ENCODE measurements around the gene FOXL3.
"Not testable (repeated sequence)": the region's sequence is repeated elsewhere in the genome, so short reads cannot be mapped to it uniquely, and the experiment has no call there.

The FOXL3 gene

GRCh38 chr7:281637-282036 lies 8.3 kb upstream of the FOXL3 start:
- DNase-seq (ENCODE audit: low read depth, low spot score), result no peak
- no peak overlapping the region for H3K4me3 ChIP-seq (ENCODE audit: low read length)

DNA sequence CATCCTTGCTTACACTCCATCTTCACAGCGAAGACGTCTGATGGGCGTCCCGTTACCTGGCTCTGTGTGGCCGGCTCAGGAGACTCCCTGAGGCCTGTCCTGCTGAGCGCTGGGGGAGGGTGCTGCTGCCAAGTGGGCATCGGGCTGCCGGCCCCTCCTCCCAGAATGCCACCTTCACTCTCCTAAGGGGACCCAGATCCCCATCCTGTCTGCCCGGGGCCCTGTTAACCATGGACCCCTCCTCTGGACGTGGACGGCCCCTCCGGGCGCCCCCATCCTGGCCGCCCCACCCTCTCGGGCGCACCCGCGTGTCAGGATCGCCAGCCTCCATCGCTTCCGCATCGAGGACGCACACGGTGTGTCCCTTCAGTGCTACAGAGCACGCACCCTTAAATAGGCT lies 7.3 kb upstream of the FOXL3 start:
- no peak overlapping the region for H3K4me3 ChIP-seq (ENCODE audit: low read length)
- no peak for DNase-seq (ENCODE audit: low read depth, low spot score)

DNA sequence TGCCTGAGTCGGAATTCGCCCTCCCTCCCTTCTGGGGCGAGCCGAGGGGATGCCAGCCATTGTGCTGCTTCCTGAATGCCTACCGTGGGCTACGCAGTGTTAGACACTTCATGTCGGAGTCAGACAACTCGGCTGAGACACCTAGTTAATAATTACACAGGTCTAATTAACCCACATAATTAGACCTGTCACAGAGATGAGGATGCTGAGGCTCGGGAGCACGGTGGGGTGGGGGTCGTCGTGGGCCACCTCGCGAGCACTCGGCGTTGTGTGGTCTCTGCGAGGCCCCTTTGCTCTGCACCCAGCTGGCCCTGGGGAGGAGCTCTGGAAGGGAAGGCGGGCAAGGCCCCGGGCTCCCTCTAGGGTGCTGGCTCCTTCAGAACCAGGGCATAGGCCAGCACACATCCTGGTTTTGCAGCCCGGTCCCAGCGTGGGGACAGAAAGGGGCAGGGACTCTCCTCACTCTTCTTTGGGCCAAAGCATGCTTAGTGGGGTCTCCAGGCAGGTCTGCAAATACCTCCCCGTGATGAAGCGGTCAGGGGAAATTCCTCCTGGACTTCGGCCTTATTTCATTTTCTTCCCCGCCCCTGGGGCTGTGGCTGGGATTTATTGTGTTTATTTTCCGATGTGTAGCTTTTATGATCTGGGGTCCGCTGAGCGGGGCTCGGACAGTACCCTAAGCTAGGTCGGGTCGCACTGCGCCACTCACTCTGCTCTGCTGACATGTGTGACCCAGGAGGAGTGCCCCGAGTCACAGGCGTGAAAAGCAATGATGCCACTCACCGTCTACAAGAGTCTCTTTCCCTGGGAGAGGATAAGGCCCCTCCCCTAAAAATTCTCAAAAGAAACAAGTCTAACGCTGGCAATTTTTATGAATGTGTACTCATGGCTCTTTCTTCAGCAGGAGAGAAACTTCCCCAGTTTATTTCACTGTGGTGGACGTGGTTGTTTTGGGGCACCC lies 4.9 kb upstream of the FOXL3 start:
- no peak overlapping the region for H3K4me3 ChIP-seq (ENCODE audit: low read length)
- DNase-seq (ENCODE audit: low read depth, low spot score), result no peak

- H3K4me3 ChIP-seq (ENCODE audit: low read length), result no peak overlapping the region
- DNase-seq (ENCODE audit: low read depth, low spot score), result no peak
Measured at GRCh38 chr7:285731-286130, 4.2 kb upstream of the FOXL3 start.

DNA sequence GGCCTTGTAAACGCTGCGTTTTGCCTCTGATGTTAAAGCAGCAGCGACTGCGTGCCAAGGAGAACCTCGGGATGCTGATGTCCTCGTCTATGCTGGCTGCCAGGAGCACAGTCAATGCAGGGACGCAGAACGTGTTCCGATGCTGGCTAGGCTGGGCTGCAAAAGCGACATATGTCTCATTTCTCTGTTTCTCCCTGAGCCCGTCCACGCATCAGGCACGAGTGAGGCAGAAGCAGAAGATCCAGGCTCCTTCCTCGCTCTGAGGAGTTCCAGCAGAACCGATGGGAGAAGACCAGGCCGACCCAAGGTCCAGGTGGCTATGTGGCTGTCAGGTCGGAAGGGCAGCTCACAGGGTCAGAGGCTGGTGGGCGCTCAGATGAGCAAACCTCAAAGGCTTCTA lies 3.7 kb upstream of the FOXL3 start:
- H3K4me3 ChIP-seq (ENCODE audit: low read length), result no peak overlapping the region
- DNase-seq (ENCODE audit: low read depth, low spot score), result no peak

DNA sequence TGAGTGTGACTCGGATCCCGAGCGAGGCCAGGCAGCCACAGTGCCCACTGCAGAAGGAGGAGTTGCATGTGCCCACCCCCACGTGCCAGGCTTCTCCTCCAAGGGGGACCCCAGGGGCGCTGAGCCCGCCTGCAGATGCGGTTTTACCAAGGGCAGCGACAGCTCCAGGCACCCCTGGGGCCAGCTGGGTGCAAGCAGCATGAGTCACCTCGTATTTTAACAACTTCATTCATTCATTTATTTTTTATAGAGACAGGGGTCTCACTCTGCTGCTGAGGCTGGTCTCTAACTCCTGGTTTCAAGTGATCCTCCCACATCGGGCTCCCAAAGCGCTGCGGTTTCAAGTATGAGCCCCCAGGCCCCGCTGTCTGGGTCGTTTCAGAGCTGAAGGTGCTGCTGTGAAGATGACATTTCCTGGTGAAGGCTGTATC lies 1.3 kb upstream of the FOXL3 start:
- no peak for DNase-seq (ENCODE audit: low read depth, low spot score)
- no peak overlapping the region for H3K4me3 ChIP-seq (ENCODE audit: low read length)

DNA sequence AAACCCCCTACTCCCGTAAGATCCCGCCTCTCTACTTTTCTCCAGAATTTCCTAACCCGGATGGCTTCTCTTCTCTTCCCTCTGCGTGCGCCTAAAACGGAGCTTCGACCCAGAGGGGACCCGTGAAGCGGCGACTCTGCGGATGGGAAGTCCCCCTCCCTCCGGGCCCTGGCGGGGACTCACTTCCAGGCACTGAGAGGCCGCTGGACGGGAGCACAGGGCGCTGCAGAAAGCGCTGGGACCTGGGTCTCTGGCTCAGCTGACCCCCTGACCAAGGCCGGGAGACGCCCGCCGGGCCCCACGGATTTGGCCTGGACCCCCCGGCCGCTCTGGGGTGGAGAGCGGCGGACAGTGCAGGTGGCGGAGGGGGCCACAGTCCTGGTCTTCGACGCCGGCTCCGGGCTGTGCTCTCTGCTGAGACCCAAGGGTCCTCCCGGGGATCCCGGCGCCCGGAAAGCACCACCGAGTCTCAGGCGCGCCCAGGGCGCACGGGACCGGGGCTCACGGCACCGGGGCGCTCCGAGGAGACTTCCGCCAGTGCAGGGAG lies 688 bp upstream of the FOXL3 start:
- H3K4me3 ChIP-seq (ENCODE audit: low read length), result no peak overlapping the region
- no peak for DNase-seq (ENCODE audit: low read depth, low spot score)

GRCh38 chr7:290554-291372 lies 793 bp downstream of the FOXL3 start:
- H3K4me3 ChIP-seq (ENCODE audit: low read length), result no peak overlapping the region
- no peak for DNase-seq (ENCODE audit: low read depth, low spot score)

- no peak overlapping the region for H3K4me3 ChIP-seq (ENCODE audit: low read length)
Measured at GRCh38 chr7:291373-292092, 1.6 kb downstream of the FOXL3 start.

GRCh38 chr7:292226-292625 lies 2.3 kb downstream of the FOXL3 start:
- DNase-seq (ENCODE audit: low read depth, low spot score), result no peak
- no peak overlapping the region for H3K4me3 ChIP-seq (ENCODE audit: low read length)

More at GRCh38 chr7:291373-292092, 1.6 kb downstream of the FOXL3 start:
- no peak for DNase-seq (ENCODE audit: low read depth, low spot score)

DNA sequence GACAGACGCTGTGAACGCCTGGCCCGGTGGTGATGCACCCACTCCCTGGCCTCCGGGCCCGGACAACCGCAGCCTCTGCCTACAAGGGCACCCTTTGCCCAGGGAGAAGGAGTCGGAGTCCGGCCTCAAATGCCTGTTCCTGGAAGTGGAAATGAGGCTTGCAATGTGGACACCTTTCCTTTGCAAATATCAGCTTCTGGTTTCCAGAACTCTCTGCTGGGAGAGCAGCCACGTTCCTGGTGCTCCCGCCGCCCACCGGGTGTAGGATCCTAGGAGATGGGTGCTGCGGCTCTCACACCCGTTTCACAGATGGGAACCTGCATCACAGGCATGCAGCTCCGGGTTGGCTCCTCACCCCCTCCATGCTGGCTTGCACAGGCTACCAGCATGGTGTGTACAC lies 2.9 kb downstream of the FOXL3 start:
- no peak overlapping the region for H3K4me3 ChIP-seq (ENCODE audit: low read length)
- no peak for DNase-seq (ENCODE audit: low read depth, low spot score)

GRCh38 chr7:293681-294439 lies 3.9 kb downstream of the FOXL3 start:
- H3K4me3 ChIP-seq (ENCODE audit: low read length), result no peak overlapping the region
- DNase-seq (ENCODE audit: low read depth, low spot score), result no peak

DNA sequence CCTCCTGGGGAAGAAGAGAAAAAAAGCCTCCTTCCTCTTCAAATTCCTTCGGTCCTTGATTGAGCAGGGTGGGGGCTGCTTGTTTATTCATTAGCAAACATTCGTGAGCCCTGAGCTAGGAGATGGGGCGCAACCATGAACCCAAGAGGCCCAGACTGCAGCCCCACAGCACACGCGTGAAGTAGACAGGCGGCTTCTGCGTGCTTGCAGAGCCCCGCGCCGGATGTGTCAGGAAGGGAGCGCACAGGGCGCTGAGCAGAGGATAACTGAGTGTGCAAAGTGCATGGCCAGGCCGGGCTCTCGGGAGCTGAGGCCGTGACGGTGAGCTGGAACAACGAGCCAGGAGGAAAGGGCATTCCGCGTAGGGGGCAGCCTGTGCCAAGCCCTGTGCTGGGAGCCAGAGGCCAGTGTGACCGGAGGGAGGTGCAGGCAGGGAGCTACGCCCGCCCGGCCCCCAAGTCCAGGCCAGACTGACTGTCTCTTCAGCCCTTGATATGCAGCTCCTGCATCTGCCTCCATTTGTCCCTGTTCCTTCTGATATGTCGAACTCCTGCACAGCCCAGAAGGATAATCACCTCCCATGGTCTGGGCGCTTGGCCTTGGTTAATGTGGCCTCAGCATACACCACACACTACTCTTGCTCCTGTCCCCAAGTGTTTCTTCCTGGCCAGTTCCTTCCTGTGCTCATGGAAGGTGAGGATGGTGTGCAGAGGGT lies 4.6 kb downstream of the FOXL3 start:
- DNase-seq (ENCODE audit: low read depth, low spot score), result no peak
- H3K4me3 ChIP-seq (ENCODE audit: low read length), result no peak overlapping the region

DNA sequence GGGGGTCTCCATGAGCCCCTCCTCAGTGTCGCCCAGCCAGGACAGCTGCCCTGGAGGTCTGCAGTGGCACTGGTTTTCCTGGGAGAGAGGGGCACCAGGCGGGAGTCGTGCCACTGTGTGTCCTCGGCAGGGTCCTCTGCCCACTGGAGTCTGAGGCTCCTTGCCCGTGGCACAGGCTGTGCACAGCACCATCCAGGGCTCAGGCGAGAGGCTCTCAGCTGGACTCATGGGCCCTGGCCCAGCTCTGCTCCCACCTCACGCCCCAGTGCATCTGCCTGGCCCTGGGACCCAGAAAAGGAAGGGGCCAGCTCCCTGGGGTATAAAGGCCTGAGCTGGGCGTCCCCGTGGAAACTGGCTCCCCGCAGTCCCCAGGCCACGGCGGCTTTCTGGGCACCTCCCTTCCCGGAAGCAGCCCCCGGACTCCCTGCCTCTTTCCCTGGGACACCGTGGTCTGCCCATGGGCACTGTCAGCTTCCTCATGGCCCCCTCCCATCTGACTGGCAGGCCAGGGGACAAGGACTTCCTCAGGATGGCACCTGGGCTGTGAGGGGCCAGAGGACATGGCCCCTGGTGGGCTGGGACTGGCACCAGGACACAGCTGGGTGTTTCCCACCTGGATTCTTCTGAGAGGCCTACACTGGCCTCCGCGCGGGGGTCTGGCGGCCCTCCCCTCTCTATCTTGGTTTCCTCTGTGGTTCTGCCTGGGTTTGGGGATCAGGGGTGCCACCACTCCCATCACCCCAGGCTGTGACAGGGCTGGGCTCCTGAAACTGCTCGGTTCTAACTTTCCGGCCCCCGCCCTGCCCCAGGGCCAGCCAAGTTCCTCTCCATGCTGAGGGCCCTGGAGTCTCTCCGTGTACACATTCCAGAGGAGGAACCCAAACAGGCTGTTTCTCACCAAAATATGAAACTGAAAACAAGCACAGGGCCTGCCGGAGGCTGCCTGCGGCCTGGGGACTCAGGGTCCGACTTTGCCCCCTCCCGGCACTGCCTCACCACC lies 5.5 kb downstream of the FOXL3 start:
- no peak for DNase-seq (ENCODE audit: low read depth, low spot score)
- H3K4me3 ChIP-seq (ENCODE audit: low read length), result no peak overlapping the region

DNA sequence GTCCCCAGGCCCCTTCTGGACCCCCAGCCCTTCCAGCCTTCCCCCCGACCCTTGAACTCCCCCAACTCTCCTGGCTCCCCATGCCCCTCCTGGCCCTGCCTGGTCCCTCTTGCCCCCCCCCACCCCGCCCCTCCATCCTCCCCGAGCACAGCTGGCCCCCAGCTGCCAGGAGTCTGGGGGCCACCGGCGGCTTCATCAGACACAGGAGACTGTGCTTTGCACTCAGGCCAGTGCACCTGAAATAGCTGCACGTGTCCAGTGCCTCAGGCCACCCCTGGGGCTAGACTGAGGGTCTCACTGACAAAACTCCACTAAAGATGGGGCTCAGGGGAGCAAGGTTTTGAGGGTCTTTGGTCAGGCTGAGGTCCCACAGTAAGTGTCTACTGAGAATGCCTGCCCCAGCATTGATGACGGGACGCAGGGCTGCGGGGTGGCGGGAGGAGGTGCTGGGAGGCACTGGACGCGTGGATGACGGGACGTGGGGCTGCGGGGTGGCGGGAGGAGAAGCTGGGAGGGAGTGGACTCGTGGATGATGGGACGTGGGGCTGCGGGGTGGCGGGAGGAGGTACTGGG lies 6.5 kb downstream of the FOXL3 start:
- no peak for DNase-seq (ENCODE audit: low read depth, low spot score)
- H3K4me3 ChIP-seq (ENCODE audit: low read length), result no peak overlapping the region

- H3K4me3 ChIP-seq (ENCODE audit: low read length); DNase-seq (ENCODE audit: low read depth, low spot score): not testable (repeated sequence)
Measured at GRCh38 chr7:297141-297540, 7.2 kb downstream of the FOXL3 start.

All from Jurkat, Clone E6-1 (cell line).